GM18951 (cell line): Measurements from ENCODE around the gene IL1R2.

ENCODE experiments used
- POLR2A ChIP-seq: IDR thresholded peaks from 4 replicates; pipeline ENCODE4 v1.6.1; 2011; ENCODE audit warnings: mild to moderate bottlenecking; ENCODE audit not compliant: insufficient read length, insufficient read depth; ENCODE audit errors: extremely low read depth
- in situ Hi-C: fragments of 300-500 bp; cut with MboI; formaldehyde crosslinking; loops from one replicate; pipeline ENCODE4 v1.12.0; 2022; ENCODE audit warnings: low sequenced_read_pairs, mixed read lengths, inconsistent platforms; ENCODE audit not compliant: unreplicated experiment

IL1R2 gene

DNA sequence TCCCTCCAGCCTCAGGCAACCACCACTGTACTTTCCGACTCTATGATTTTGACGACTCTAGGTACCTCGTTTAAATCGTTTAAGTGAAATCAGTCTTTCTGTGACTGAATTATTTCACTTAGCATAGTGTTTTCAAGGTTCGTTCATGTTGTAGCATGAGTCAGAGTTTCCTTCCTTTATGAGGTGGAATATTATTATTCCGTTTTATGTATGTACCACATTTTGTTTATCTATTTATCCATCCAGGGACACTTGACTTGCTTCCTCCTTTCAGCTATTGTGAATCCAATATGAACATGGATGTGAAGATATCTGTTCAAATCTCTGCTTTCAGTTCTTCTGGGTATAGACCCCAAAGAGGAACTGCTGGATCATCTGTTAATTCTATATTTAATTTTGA, 19.1 kb downstream of the IL1R2 start:
- in situ Hi-C loops, result loop anchor here (10.0 kb wide), 1 partner anchor 434 kb away; no protein-coding TSS in a partner anchor
- no peak for TF ChIP-seq POLR2A

DNA sequence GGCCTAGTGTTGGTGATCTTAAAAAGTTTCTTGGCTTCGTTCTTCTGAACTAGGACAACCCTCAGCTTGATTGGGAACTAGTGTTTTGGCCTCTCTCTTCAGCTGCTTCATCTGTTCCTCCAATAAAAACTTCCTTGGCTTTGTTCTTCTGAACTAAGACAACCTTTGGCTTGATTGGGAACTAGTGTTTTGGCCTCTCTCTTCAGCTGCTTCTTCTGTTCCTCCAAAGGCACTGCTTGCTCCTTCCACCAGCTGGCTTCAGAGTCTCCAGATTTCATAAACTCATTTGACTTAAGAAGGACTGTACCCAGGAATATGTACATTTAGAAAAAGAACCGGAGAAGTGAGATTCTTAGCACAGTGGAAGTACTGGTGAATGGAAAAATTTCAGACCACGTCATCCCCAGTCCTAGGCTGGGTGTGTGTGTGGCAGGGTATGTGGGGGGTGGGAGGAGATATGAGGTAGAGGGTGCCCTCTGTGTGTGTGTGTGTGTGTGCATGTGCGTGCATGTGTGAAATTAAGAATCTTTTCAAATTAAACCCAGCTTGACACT, 20.4 kb downstream of the IL1R2 start:
- no peak for TF ChIP-seq POLR2A
- in situ Hi-C loops, result loop anchor here (10.0 kb wide), 1 partner anchor 433 kb away; no protein-coding TSS in a partner anchor

DNA sequence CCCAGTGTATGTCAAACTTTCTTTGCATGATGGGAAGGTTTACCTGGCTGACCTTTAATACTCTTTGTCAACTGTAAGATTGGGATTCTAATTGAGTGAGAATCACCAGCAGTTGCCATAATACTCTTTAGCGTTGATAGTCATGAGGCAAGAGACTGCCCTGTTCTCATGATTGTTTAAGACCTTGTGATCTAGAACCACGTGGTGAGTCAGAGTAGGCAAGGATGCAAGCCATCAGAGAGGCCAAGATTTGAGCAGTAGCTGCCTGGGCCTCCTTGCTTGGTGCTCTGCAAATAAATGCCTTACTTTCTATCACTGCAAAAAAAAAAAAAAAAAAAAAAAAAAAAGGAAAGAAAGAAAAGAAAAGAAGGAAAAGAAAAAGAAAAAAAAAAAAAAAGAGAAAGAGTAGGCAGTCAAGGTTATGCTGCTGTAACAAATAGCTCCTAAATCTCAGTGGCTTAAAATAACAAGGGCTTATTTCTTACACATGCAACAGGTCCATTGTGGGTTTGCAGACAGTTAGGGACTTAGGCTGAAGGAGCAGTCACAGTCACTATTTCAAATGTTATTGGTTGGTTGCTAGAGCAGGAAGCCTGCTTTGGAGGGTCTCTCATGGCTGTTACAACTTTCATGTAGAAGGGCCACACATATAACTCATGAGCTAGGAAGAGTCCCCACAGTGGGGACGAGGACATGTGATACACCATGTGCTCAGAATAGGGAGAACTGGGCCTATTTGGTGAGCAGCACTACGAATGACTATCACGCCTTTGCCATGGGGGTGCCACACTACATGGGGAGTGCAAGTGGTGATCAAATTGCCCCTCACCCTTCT, 21.7 kb downstream of the IL1R2 start:
- TF ChIP-seq POLR2A, result no peak
- in situ Hi-C loops, result loop anchor here (10.0 kb wide), 1 partner anchor 431 kb away; no protein-coding TSS in a partner anchor

DNA sequence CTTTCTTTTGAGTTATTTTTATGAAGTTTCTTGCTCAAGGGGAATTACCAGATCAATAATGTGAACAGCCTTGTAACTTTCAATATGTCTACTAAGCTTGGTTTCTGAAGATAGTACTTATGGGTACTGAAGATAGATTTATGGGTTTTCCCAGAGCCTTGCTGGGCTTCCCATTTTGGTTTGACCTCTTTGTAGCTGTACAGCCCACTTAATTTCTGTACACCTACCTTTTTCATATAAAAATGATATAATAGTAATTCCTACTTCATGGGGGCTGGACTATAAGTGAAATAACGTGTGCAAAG, 22.2 kb downstream of the IL1R2 start:
- in situ Hi-C loops, result loop anchor here (10.0 kb wide), 1 partner anchor 431 kb away; no protein-coding TSS in a partner anchor
- no peak for TF ChIP-seq POLR2A

DNA sequence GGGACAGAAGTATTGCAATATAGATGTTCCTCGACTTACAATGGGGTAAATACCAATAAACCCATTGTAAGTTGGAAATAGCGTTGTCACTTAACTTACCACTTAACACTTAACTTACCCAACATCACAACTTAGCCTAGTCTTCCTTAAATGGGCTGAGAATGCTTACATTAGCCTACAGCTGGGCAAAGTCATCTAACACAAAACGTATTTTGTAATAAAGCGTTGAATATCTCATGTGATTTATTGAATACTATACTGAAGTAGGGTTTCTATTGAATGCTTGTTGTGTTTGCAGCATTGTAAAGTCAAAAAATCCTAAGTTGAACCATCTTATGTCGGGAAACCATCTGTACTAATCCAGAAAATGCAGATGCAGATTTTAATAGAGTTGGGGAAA, 23.6 kb downstream of the IL1R2 start:
- in situ Hi-C loops, result loop anchor here (10.0 kb wide), 1 partner anchor 429 kb away; no protein-coding TSS in a partner anchor
- no peak for TF ChIP-seq POLR2A

DNA sequence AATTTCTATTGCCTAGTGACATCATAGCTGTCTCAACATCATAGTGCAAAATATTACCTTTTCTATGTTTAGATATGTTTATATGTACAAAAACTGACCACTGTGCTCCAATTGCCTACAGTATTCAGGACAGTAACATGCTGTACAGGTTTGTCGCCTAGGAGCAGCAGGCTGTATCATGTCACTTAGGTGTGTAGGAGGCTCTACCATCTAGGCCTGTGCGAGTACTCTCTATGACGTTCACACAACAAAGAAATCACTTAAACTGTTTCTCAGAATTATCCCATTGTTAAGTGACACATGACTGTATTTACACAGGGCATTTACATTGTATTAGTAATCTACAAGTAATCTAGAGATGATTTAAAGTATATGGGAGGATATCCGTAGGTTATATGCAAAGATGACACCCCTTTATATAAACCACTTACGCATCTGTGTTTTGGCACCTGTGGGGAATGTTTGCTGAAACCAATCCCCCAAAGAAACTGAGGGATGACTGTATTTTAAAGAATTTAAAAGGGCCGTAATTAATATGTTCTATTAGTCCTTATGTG, 24.7 kb downstream of the IL1R2 start:
- no peak for TF ChIP-seq POLR2A
- in situ Hi-C loops, result loop anchor here (10.0 kb wide), 1 partner anchor 428 kb away; no protein-coding TSS in a partner anchor

DNA sequence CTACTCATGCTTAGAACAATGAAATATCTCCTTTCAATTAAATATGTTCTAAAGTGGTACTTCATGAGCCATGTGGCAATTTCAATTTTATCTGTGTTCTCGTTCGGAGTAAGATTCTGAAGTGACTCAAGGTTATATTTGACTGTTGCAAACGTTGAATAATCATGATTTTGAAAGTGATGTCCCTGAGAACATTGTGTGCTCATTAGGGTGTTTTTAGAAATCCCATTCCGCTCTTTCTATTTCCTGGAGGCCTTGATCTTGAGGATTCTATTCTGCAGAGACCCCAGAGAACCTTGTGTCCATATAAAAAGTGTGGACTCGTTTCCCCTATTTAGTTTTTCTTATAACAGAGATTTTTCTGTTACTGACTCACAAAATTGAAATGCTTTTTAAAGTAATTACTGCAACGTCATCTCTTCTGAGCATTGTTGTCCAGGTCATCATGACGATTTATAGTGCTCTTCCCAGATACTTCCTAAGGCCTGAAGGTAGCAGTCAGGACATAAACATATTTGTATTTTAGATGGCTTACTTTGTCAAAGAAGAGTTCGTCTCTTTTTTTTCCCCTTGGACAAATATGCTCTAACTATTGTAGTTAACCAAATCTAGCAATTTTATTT, 27.2 kb downstream of the IL1R2 start:
- no peak for TF ChIP-seq POLR2A
- in situ Hi-C loops, result loop anchor here (10.0 kb wide), 1 partner anchor 426 kb away; no protein-coding TSS in a partner anchor

DNA sequence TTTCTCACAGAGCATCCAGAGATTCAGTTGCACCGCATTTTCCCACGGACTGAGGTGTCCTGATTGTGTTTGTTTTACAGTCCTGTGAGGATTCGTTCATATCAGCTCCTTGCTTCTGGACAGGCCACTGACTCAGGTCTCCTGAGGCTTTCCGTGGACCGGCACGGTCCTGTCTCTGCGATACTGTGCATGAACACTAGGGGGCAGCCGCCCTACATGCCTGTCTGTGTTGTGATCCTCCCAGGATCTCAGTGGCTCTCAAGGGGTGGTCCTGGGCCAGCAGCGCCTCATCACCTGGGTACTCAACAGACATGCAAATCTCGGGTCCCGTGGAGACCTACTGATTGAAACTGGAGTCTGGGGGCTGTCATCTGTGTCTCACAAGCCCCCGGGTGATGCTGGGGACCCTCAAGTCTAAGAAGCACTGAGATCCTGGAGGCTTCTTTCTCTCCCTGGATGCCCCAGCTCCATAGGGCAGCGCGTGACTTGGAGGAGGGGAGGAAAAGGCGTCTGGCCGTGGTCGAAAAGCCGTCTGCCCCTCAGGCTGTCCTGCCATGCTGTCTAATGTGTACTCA, 28.9 kb downstream of the IL1R2 start:
- no peak for TF ChIP-seq POLR2A

DNA sequence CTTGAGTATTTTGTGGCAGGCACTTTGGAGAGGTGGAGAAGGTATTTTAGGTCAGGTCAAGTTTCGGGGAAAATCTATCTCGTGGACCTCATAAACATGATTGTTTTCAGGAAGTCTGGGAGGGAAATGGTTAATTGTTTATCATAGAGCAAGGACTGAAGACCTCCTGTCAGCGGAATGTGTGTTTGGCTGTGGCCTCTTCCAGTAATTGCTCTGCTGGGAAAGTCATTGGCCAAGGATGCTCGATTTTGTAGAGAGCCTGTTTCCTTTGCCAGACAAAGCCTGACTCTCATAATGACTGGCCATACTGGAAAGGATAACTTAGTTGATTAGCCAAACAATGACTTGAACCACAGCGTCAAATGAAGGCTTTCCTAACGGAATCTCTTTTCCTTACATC, 30.0 kb downstream of the IL1R2 start:
- in situ Hi-C loops, result loop anchor here (5.0 kb wide), 1 partner anchor 221 kb away; no protein-coding TSS in a partner anchor
- TF ChIP-seq POLR2A, result no peak

More for the DNA sequence above, 28.9 kb downstream of the IL1R2 start:
- in situ Hi-C loops, result loop anchor here (5.0 kb wide), 1 partner anchor 222 kb away; no protein-coding TSS in a partner anchor

DNA sequence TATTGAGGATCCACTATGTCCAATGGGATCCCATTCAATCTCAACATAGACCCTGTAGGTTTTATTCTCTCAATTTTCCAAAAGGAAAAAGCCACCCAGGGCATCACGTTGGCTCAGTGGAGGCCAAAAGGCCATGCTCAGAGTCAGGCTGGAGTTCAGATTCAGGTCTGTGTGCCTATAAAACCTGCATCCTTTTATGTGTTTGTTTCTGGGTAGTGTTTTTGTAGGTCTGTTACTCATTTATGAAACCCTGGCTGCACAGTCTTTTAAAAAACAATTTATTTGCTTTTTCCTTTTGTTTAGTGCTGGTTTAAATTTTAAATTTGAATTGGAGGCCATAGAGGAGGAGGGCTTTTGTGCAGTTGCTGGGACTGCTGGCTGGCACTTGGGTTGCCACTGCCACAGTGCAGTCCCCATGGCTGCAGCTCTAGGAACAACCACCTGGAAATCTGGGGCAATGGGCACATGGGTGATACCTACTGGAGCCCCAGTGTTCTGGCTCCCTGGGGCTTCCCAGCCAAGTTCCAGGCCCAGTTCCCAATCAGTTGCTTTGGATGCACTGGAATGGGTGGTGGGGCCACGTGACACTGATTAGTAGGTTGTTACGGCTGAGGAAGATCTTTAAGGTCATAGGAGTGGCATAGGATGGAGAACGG, 31.3 kb downstream of the IL1R2 start:
- no peak for TF ChIP-seq POLR2A
- in situ Hi-C loops, result loop anchor here (5.0 kb wide), 1 partner anchor 219 kb away; no protein-coding TSS in a partner anchor

DNA sequence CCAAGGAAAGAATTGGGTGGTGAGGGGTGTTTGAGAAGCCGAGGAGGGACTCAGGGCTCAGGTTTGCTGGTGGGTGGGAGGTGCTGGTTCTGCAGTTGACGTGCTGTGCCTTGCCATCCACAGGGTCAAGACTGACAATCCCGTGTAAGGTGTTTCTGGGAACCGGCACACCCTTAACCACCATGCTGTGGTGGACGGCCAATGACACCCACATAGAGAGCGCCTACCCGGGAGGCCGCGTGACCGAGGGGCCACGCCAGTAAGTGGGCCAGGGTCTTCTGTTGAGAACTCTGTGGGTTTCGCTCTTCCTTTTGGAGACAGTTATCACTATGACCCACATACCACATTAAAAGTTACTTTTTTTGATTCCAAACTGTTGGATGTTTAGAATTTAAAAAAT, 32.6 kb downstream of the IL1R2 start:
- in situ Hi-C loops, result loop anchor here (5.0 kb wide), 1 partner anchor 218 kb away; no protein-coding TSS in a partner anchor
- no peak for TF ChIP-seq POLR2A

DNA sequence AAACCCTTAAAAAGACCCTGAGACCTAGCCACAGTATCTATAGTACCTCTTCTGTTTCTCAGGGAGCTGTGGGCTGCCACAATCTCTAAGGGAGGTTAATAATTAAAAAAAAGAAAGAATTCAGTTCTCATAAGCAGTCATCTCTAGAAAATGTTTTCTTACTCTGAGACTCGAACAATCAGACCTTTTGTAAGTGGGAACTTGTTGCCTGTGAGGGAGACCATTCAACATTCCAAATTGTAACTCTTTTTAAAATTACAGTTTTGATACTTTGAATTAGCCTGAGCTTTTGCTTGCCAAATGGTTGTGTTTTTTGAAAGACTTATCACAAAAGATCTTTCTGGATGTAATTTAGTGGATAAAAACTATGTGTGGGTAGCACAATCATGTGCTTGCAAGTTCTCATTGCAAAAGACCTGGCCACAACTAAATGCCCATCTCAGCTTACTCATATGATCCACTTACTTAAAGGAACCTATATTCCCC, 33.3 kb downstream of the IL1R2 start:
- TF ChIP-seq POLR2A, result no peak
- in situ Hi-C loops, result no loop called here
